GM18907 (cell line): Measurements from ENCODE around the gene NPEPL1.

Experiments used
- ATAC-seq: cut with Tn5 transposase; IDR thresholded peaks from one replicate; pipeline ENCODE4 v1.9.1; 2021; ENCODE audit warnings: mild to moderate bottlenecking, moderate library complexity; ENCODE audit not compliant: unreplicated experiment

The NPEPL1 gene

GRCh38 chr20:58699623-58700107 is 7.1 kb downstream of the NPEPL1 start:
- ATAC-seq = no peak

- ATAC-seq = no peak
Observed at GRCh38 chr20:58700121-58700821, 7.7 kb downstream of the NPEPL1 start.

- ATAC-seq = no peak
Observed at GRCh38 chr20:58700823-58701222, 8.2 kb downstream of the NPEPL1 start.

GRCh38 chr20:58701431-58702160 is 9.0 kb downstream of the NPEPL1 start:
- ATAC-seq = no peak

GRCh38 chr20:58702161-58702510 is 9.5 kb downstream of the NPEPL1 start:
- ATAC-seq = no peak

- ATAC-seq = no peak
Observed at GRCh38 chr20:58702859-58703648, 10.5 kb downstream of the NPEPL1 start.

- no peak for ATAC-seq
Observed at GRCh38 chr20:58703765-58704371, 11.3 kb downstream of the NPEPL1 start.

GRCh38 chr20:58705208-58705926 is 12.8 kb downstream of the NPEPL1 start:
- no peak for ATAC-seq

GRCh38 chr20:58706150-58706892 is 13.7 kb downstream of the NPEPL1 start:
- no peak for ATAC-seq

- no peak for ATAC-seq
Observed at GRCh38 chr20:58706975-58707681, 14.5 kb downstream of the NPEPL1 start.

- no peak for ATAC-seq
Observed at GRCh38 chr20:58707770-58708169, 15.2 kb downstream of the NPEPL1 start.

GRCh38 chr20:58708246-58708931 is 15.8 kb downstream of the NPEPL1 start:
- no peak for ATAC-seq

- ATAC-seq = no peak
Observed at GRCh38 chr20:58709013-58709702, 16.6 kb downstream of the NPEPL1 start.

GRCh38 chr20:58709703-58710039 is 17.1 kb downstream of the NPEPL1 start:
- no peak for ATAC-seq

- no peak for ATAC-seq
Observed at GRCh38 chr20:58710481-58711265, 18.1 kb downstream of the NPEPL1 start.

GRCh38 chr20:58711266-58712051 is 18.9 kb downstream of the NPEPL1 start:
- ATAC-seq = no peak
